ENCODE measurements around the gene OR5H14. TPM values are rescaled to one million over a fixed set of nuclear protein-coding genes. Genes with fewer than 3 reads are reported as not detected.
"Not testable (repeated sequence)": the region's sequence is repeated elsewhere in the genome, so short reads cannot be mapped to it uniquely, and the experiment has no call there.

The OR5H14 gene
- polyA plus RNA-seq, 4 donors: not detected

DNA sequence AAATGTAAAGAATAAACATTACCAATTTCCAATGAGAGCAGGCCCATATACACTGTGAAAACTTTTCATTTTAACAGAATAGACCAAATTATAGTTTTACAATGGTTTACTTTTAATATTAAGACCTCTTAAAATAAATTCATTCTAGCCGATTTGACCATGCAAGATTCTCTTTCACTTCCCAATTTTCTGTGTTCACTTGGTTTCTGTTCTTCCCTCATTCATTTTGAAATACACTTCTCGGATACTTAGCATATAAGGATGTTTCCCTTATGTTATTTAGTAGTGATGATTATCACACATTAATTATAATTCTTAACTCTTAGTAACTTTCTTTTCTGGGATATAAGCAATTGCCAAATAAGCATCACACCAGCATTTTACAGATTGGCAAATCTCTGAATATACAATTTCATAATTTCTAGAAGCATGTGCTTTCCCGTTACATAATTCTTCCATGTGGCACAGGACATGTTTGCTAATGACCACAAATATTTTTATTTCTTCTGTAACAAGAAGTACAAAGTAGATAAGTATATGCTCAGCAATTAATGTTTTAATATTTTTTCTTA is 33.1 kb downstream of the OR5H14 start:
- no peak overlapping the region for H3K4me3 ChIP-seq (ENCODE audit: low read depth in 1 of 3, low read length in 3 of 3)
- H3K4me1 ChIP-seq (ENCODE audit: control insufficient read depth in 3 of 3, insufficient read depth in 2 of 3, low read depth in 1 of 3, low read length in 2 of 3): no peaks in the 10 kb centered on the region
- FAIRE-seq (no peak), DNase-seq (no peak)
- no peaks in the 10 kb centered on the region for H3K36me3 ChIP-seq (ENCODE audit: control insufficient read depth in 3 of 3, insufficient read depth in 2 of 3, low read depth in 1 of 3, low read length in 3 of 3)
- no peak overlapping the region for H3K27ac ChIP-seq (ENCODE audit: low read depth in 1 of 3, low read length in 2 of 3)
- H3K27me3 ChIP-seq (ENCODE audit: control insufficient read depth in 3 of 3, insufficient read depth in 3 of 3, low read length in 3 of 3): no peaks in the 10 kb centered on the region
- no peaks in the 10 kb centered on the region for H3K9me3 ChIP-seq (ENCODE audit: control insufficient read depth in 2 of 2, insufficient read depth in 1 of 2, low read depth in 1 of 2, low read length in 1 of 2)
- WGBS, 3 donors: 80 to 92% (median 89%) methylated on average over 3 of the region's 3 CpGs

- Histone ChIP-seq H3K4me1 (ENCODE audit: control insufficient read depth in 3 of 3, insufficient read depth in 2 of 3, low read depth in 1 of 3, low read length in 2 of 3) (no peaks in the 10 kb centered on the region), H3K36me3 (ENCODE audit: control insufficient read depth in 3 of 3, insufficient read depth in 2 of 3, low read depth in 1 of 3, low read length in 3 of 3) (no peaks in the 10 kb centered on the region), H3K27me3 (ENCODE audit: control insufficient read depth in 3 of 3, insufficient read depth in 3 of 3, low read length in 3 of 3) (no peaks in the 10 kb centered on the region), H3K4me3 (ENCODE audit: low read depth in 1 of 3, low read length in 3 of 3) (no peak overlapping the region), H3K9me3 (ENCODE audit: control insufficient read depth in 2 of 2, insufficient read depth in 1 of 2, low read depth in 1 of 2, low read length in 1 of 2) (no peaks in the 10 kb centered on the region), H3K27ac (ENCODE audit: low read depth in 1 of 3, low read length in 2 of 3) (no peak overlapping the region)
- FAIRE-seq (no peak), DNase-seq (no peak)
These were observed 34.9 kb downstream of the OR5H14 start for GRCh38 chr3:98182196-98182595.

DNA sequence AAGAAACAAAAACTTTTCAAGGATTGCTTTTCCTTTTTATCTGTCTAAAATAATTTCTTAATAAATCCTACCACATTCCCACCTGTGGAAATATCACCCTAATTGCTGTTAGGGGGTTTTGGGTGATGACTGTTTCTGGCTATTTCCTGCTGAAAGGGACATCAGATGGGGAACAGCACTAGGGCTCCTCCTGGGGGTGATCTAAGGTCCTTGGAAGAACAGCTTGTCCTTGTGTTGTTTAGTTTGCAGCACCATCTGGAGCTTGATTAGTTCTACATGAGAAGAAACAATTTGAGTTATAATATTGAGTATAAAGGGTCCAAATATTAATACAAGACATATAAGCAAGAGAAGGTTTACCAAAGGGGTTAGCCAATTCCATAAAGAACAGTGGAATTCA is 37.9 kb downstream of the OR5H14 start:
- no peaks in the 10 kb centered on the region for H3K9me3 ChIP-seq (ENCODE audit: control insufficient read depth in 2 of 2, insufficient read depth in 1 of 2, low read depth in 1 of 2, low read length in 1 of 2)
- H3K4me1 ChIP-seq (ENCODE audit: control insufficient read depth in 3 of 3, insufficient read depth in 2 of 3, low read depth in 1 of 3, low read length in 2 of 3): no peaks in the 10 kb centered on the region
- H3K27me3 ChIP-seq (ENCODE audit: control insufficient read depth in 3 of 3, insufficient read depth in 3 of 3, low read length in 3 of 3): no peaks in the 10 kb centered on the region
- no peak overlapping the region for H3K27ac ChIP-seq (ENCODE audit: low read depth in 1 of 3, low read length in 2 of 3)
- H3K36me3 ChIP-seq (ENCODE audit: control insufficient read depth in 3 of 3, insufficient read depth in 2 of 3, low read depth in 1 of 3, low read length in 3 of 3): no peaks in the 10 kb centered on the region
- DNase-seq: no peak
- FAIRE-seq: no peak
- H3K4me3 ChIP-seq (ENCODE audit: low read depth in 1 of 3, low read length in 3 of 3): no peak overlapping the region

GRCh38 chr3:98188545-98188944 is 41.3 kb downstream of the OR5H14 start:
- Histone ChIP-seq H3K9me3 (ENCODE audit: control insufficient read depth in 2 of 2, insufficient read depth in 1 of 2, low read depth in 1 of 2, low read length in 1 of 2) (no peaks in the 10 kb centered on the region), H3K4me1 (ENCODE audit: control insufficient read depth in 3 of 3, insufficient read depth in 2 of 3, low read depth in 1 of 3, low read length in 2 of 3) (no peaks in the 10 kb centered on the region), H3K27ac (ENCODE audit: low read depth in 1 of 3, low read length in 2 of 3) (no peak overlapping the region), H3K27me3 (ENCODE audit: control insufficient read depth in 3 of 3, insufficient read depth in 3 of 3, low read length in 3 of 3) (no peaks in the 10 kb centered on the region), H3K36me3 (ENCODE audit: control insufficient read depth in 3 of 3, insufficient read depth in 2 of 3, low read depth in 1 of 3, low read length in 3 of 3) (no peaks in the 10 kb centered on the region), H3K4me3 (ENCODE audit: low read depth in 1 of 3, low read length in 3 of 3) (no peak overlapping the region)
- no peak for DNase-seq
- FAIRE-seq: no peak
- WGBS, 3 donors: 27 to 38% (median 29%) methylated on average over 3 of the region's 3 CpGs

DNA sequence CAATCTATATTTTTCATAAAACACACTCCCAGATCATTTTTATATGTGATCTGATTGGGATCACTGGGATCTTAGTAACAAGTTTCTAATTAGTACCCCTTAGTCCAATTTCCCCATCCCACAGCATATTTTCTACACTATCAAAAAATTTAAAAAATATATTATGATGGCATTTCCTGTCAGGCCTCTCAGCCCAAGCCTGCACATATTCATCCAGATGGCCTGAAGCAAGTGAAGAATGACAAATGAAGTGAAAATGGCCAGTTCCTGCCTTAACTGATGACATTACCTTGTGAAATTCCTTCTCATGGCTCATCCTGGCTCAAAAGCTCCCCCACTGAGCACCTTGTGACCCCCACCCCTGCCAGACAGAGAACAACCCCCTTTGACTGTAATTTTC is 43.6 kb downstream of the OR5H14 start:
- not testable (repeated sequence) for DNase-seq; H3K9me3 ChIP-seq (ENCODE audit: control insufficient read depth in 2 of 2, insufficient read depth in 1 of 2, low read depth in 1 of 2, low read length in 1 of 2); H3K4me3 ChIP-seq (ENCODE audit: low read depth in 1 of 3, low read length in 3 of 3); H3K4me1 ChIP-seq (ENCODE audit: control insufficient read depth in 3 of 3, insufficient read depth in 2 of 3, low read depth in 1 of 3, low read length in 2 of 3); H3K27ac ChIP-seq (ENCODE audit: low read depth in 1 of 3, low read length in 2 of 3); FAIRE-seq; H3K27me3 ChIP-seq (ENCODE audit: control insufficient read depth in 3 of 3, insufficient read depth in 3 of 3, low read length in 3 of 3); H3K36me3 ChIP-seq (ENCODE audit: control insufficient read depth in 3 of 3, insufficient read depth in 2 of 3, low read depth in 1 of 3, low read length in 3 of 3)

DNA sequence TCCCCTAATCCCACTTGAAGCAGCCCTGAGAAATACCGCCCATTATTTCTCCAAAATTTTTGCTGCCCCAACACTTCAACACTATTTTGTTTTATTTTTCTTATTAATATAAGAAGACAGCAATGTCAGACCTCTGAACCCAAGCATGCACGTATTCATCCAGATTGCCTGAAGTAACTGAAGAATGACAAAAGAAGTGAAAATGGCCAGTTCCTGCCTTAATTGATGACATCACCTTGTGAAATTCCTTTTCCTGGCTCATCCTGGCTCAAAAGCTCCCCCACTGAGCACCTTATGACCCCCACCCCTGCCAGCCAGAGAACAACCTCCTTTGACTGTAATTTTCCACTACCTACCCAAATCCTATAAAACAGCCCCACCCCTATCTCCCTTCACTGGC is 49.0 kb downstream of the OR5H14 start:
- not testable (repeated sequence) for H3K27ac ChIP-seq (ENCODE audit: low read depth in 1 of 3, low read length in 2 of 3); H3K9me3 ChIP-seq (ENCODE audit: control insufficient read depth in 2 of 2, insufficient read depth in 1 of 2, low read depth in 1 of 2, low read length in 1 of 2); FAIRE-seq; DNase-seq; H3K27me3 ChIP-seq (ENCODE audit: control insufficient read depth in 3 of 3, insufficient read depth in 3 of 3, low read length in 3 of 3); H3K36me3 ChIP-seq (ENCODE audit: control insufficient read depth in 3 of 3, insufficient read depth in 2 of 3, low read depth in 1 of 3, low read length in 3 of 3); H3K4me3 ChIP-seq (ENCODE audit: low read depth in 1 of 3, low read length in 3 of 3); H3K4me1 ChIP-seq (ENCODE audit: control insufficient read depth in 3 of 3, insufficient read depth in 2 of 3, low read depth in 1 of 3, low read length in 2 of 3)
- 80 to 90% (median 82%) methylated on average over 2 of the region's 2 CpGs for WGBS, 3 donors

- Histone ChIP-seq H3K27ac (ENCODE audit: low read depth in 1 of 3, low read length in 2 of 3) (no peak overlapping the region), H3K4me3 (ENCODE audit: low read depth in 1 of 3, low read length in 3 of 3) (no peak overlapping the region), H3K36me3 (ENCODE audit: control insufficient read depth in 3 of 3, insufficient read depth in 2 of 3, low read depth in 1 of 3, low read length in 3 of 3) (no peaks in the 10 kb centered on the region), H3K9me3 (ENCODE audit: control insufficient read depth in 2 of 2, insufficient read depth in 1 of 2, low read depth in 1 of 2, low read length in 1 of 2) (no peaks in the 10 kb centered on the region), H3K27me3 (ENCODE audit: control insufficient read depth in 3 of 3, insufficient read depth in 3 of 3, low read length in 3 of 3) (no peaks in the 10 kb centered on the region), H3K4me1 (ENCODE audit: control insufficient read depth in 3 of 3, insufficient read depth in 2 of 3, low read depth in 1 of 3, low read length in 2 of 3) (no peaks in the 10 kb centered on the region)
- DNase-seq (no peak), FAIRE-seq (no peak)
- 60 to 75% (median 70%) methylated on average over 1 of the region's 1 CpG for WGBS, 3 donors
These were observed 51.7 kb downstream of the OR5H14 start for GRCh38 chr3:98199020-98199419.

Other genes with a start within 250 kb of the OR5H14 start
- 10 to 100 TPM in 2 of 4 donors, 1 to 10 TPM in 2; 5.6 to 26.4 (median 10.6) TPM for gene RIOX2, start 175.0 kb upstream of the OR5H14 start, polyA plus RNA-seq
- not detected for gene GABRR3, start 112.2 kb upstream of the OR5H14 start, polyA plus RNA-seq
- gene OR5AC2, start 60.3 kb upstream of the OR5H14 start, polyA plus RNA-seq: not detected
- not detected for gene OR5H1, start 16.8 kb upstream of the OR5H14 start, polyA plus RNA-seq
- gene OR5H15, start 19.2 kb downstream of the OR5H14 start, polyA plus RNA-seq: not detected
- gene OR5H6, start 116.8 kb downstream of the OR5H14 start, polyA plus RNA-seq: not detected
- gene OR5H2, start 135.0 kb downstream of the OR5H14 start, polyA plus RNA-seq: not detected
- not detected for gene OR5K4, start 206.4 kb downstream of the OR5H14 start, polyA plus RNA-seq
- not detected for gene OR5K3, start 243.2 kb downstream of the OR5H14 start, polyA plus RNA-seq